ENCODE results near the gene ADCY6.
A peak's percentile ranks its signal among the peaks of the same experiment; 100 is the strongest.
"Not testable (repeated sequence)": the region's sequence is repeated elsewhere in the genome, so short reads cannot be mapped to it uniquely, and the experiment has no call there.

Gene ADCY6

GRCh38 chr12:48744251-48745008 is 44.5 kb downstream of the ADCY6 start:
- TF ChIP-seq POU2F2 (IDR thresholded peaks at IDR 0.05; ENCODE audit: low read depth, low read length) (no peak), SPI1 (IDR thresholded peaks at IDR 0.05; ENCODE audit: low read depth, low read length) (no peak), POLR2A (IDR thresholded peaks at IDR 0.05; ENCODE audit: low read depth, low read length) (no peak), PAX5 (IDR thresholded peaks at IDR 0.05; ENCODE audit: insufficient read depth, low read length, severe bottlenecking) (no peak), POLR2AphosphoS5 (IDR thresholded peaks at IDR 0.05; ENCODE audit: low read depth, low read length) (no peak), TAF1 (IDR thresholded peaks at IDR 0.05; ENCODE audit: low read depth, low read length) (no peak)
- FAIRE-seq (no peak), DNase-seq (ENCODE audit: insufficient read length, low spot score) (no peak)

GRCh38 chr12:48739618-48740269 is 49.1 kb downstream of the ADCY6 start:
- FAIRE-seq (no peak), DNase-seq (ENCODE audit: insufficient read length, low spot score) (no peak)
- no peak for TF ChIP-seq PAX5 (IDR thresholded peaks at IDR 0.05; ENCODE audit: insufficient read depth, low read length, severe bottlenecking)
- no peak for TF ChIP-seq TAF1 (IDR thresholded peaks at IDR 0.05; ENCODE audit: low read depth, low read length)
- TF ChIP-seq POLR2AphosphoS5 (IDR thresholded peaks at IDR 0.05; ENCODE audit: low read depth, low read length) = no peak
- no peak for TF ChIP-seq SPI1 (IDR thresholded peaks at IDR 0.05; ENCODE audit: low read depth, low read length)
- no peak for TF ChIP-seq POU2F2 (IDR thresholded peaks at IDR 0.05; ENCODE audit: low read depth, low read length)
- TF ChIP-seq POLR2A (IDR thresholded peaks at IDR 0.05; ENCODE audit: low read depth, low read length) = no peak

GRCh38 chr12:48736456-48736855 is 52.4 kb downstream of the ADCY6 start:
- TF ChIP-seq POLR2A (IDR thresholded peaks at IDR 0.05; ENCODE audit: low read depth, low read length) (no peak), SPI1 (IDR thresholded peaks at IDR 0.05; ENCODE audit: low read depth, low read length) (no peak)
- FAIRE-seq = no peak
- no peak for DNase-seq (ENCODE audit: insufficient read length, low spot score)

- no peak for FAIRE-seq
- TF ChIP-seq PAX5 (IDR thresholded peaks at IDR 0.05; ENCODE audit: insufficient read depth, low read length, severe bottlenecking) (no peak), POLR2AphosphoS5 (IDR thresholded peaks at IDR 0.05; ENCODE audit: low read depth, low read length) (no peak), POU2F2 (IDR thresholded peaks at IDR 0.05; ENCODE audit: low read depth, low read length) (no peak), SPI1 (IDR thresholded peaks at IDR 0.05; ENCODE audit: low read depth, low read length) (no peak), TAF1 (IDR thresholded peaks at IDR 0.05; ENCODE audit: low read depth, low read length) (no peak), POLR2A (IDR thresholded peaks at IDR 0.05; ENCODE audit: low read depth, low read length) (no peak)
Measured at GRCh38 chr12:48728807-48729206, 60.1 kb downstream of the ADCY6 start.

GRCh38 chr12:48720737-48721136 is 68.2 kb downstream of the ADCY6 start:
- FAIRE-seq; DNase-seq (ENCODE audit: insufficient read length, low spot score): not testable (repeated sequence)

More at GRCh38 chr12:48728807-48729206, 60.1 kb downstream of the ADCY6 start:
- no peak for DNase-seq (ENCODE audit: insufficient read length, low spot score)

- not testable (repeated sequence) for DNase-seq (ENCODE audit: insufficient read length, low spot score); FAIRE-seq
Measured at GRCh38 chr12:48720171-48720570, 68.7 kb downstream of the ADCY6 start.

DNA sequence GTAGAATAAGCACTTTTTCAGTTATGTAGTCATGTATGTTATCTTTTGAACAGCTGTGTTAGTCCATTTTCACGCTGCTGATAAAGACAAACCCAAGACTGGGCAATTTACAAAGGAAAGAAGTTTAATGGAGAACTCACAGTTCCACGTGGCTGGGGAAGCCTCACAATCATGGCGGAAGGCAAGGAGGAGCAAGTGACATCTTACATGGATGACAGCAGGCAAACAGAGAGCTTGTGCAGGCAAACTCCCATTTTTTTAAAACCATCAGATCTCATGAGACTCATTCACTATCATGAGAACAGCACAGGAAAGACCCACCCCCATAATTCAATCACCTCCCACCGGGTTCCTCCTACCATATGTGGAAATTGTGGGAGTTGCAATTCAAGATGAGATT is 69.9 kb downstream of the ADCY6 start:
- not testable (repeated sequence) for FAIRE-seq; DNase-seq (ENCODE audit: insufficient read length, low spot score)

DNA sequence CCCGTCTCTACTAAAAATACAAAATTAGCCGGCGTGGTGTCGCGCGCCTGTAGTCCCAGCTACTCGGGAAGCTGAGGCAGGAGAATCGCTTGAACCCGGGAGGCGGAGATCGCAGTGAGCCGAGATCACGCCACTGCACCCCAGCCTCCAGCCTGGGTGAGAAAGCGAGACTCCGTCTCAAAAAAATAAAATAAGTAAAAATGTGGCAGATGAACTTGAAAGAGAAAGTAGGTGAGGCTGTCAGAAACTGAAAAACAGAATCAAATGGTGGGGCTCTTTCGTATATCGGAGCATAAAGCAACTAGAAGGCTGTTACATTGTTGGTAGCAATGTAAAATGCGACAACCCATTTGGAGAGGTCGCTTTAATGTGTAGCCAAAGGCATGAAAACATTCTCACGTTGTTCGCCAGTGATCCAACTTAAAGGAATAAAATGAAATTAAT is 71.6 kb downstream of the ADCY6 start:
- FAIRE-seq = no peak
- TF ChIP-seq POLR2A (IDR thresholded peaks at IDR 0.05; ENCODE audit: low read depth, low read length) (0 out of 2 replicates have a peak, but pooled peaks have one; percentile 6), POU2F2 (IDR thresholded peaks at IDR 0.05; ENCODE audit: low read depth, low read length) (no peak)
- peak; percentile 28 for DNase-seq (ENCODE audit: insufficient read length, low spot score)

GRCh38 chr12:48716493-48717251 is 72.2 kb downstream of the ADCY6 start, which contains the start of gene CCNT1:
Gene CCNT1, minus strand, starts transcription at chr12:48716707. Its CDS starts 32 bp downstream, at chr12:48716675.
- DNase-seq (ENCODE audit: insufficient read length, low spot score) (peak; percentile 91), FAIRE-seq (peak; percentile 99)
- peak; percentile 40 for TF ChIP-seq TAF1 (IDR thresholded peaks at IDR 0.05; ENCODE audit: low read depth, low read length)
- peak; percentile 88; the same call in 1 of the 2 replicates for TF ChIP-seq POLR2AphosphoS5 (IDR thresholded peaks at IDR 0.05; ENCODE audit: low read depth, low read length)
- TF ChIP-seq POU2F2 (IDR thresholded peaks at IDR 0.05; ENCODE audit: low read depth, low read length) = no peak; the same call in 1 of the 2 replicates
- peak; percentile 94 for TF ChIP-seq POLR2A (IDR thresholded peaks at IDR 0.05; ENCODE audit: low read depth, low read length)
- TF ChIP-seq SPI1 (IDR thresholded peaks at IDR 0.05; ENCODE audit: low read depth, low read length) = peak; percentile 34; the same call in 1 of the 2 replicates
- no peak for TF ChIP-seq PAX5 (IDR thresholded peaks at IDR 0.05; ENCODE audit: insufficient read depth, low read length, severe bottlenecking)

Measured in GM12891 (cell line).